Activated gamma-delta T cell treated with anti-CD3 and anti-CD28 coated beads, Interleukin-2, amount 50 U/mL, for 16 hours (primary cell): ENCODE measurements around the gene TNFSF13.

Experiments used
- DNase-seq: peaks from one replicate; pipeline ENCODE4 v3.0.0-alpha.2; 2020; ENCODE audit warnings: low read depth

The TNFSF13 gene, protein sequence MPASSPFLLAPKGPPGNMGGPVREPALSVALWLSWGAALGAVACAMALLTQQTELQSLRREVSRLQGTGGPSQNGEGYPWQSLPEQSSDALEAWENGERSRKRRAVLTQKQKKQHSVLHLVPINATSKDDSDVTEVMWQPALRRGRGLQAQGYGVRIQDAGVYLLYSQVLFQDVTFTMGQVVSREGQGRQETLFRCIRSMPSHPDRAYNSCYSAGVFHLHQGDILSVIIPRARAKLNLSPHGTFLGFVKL

DNA sequence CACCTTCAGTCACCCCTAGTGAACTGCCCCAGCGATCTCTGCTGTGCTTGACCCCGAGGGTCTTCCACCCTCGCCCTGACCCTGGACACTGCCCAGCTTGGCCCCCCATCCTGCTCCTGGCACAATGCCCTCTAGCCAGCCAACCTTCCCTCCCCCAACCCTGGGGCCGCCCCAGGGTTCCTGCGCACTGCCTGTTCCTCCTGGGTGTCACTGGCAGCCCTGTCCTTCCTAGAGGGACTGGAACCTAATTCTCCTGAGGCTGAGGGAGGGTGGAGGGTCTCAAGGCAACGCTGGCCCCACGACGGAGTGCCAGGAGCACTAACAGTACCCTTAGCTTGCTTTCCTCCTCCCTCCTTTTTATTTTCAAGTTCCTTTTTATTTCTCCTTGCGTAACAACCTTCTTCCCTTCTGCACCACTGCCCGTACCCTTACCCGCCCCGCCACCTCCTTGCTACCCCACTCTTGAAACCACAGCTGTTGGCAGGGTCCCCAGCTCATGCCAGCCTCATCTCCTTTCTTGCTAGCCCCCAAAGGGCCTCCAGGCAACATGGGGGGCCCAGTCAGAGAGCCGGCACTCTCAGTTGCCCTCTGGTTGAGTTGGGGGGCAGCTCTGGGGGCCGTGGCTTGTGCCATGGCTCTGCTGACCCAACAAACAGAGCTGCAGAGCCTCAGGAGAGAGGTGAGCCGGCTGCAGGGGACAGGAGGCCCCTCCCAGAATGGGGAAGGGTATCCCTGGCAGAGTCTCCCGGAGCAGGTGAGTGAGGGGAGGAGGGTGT lies at the start of gene TNFSF13:
TNFSF13 (plus strand) TSS at position 207 of the 776 bp plus-strand sequence; CDS start at position 497, 290 bp downstream.
- DNase-seq: no peak

GRCh38 chr17:7508846-7509245 lies 49.7 kb upstream of the TNFSF13 start:
- no peak for DNase-seq

DNA sequence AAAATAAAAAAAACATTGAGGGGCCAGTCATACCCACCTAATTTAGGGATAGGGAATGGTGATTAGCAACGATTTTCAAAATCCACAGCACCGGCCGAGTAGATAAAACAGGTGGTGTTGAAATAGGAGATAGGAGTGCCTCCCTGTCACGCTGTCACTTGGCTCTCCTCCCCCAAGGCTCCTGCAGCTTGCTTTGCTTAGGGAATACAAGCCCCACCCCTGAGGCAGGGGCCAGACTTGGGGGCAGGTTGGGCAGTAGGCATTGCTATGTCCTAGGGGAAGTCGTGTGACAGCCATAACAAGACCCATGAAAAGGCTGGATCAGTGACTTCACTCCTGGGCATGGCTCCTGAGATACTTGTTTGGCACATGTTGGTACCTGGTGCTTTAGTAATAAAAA lies 48.6 kb upstream of the TNFSF13 start:
- DNase-seq: no peak

DNA sequence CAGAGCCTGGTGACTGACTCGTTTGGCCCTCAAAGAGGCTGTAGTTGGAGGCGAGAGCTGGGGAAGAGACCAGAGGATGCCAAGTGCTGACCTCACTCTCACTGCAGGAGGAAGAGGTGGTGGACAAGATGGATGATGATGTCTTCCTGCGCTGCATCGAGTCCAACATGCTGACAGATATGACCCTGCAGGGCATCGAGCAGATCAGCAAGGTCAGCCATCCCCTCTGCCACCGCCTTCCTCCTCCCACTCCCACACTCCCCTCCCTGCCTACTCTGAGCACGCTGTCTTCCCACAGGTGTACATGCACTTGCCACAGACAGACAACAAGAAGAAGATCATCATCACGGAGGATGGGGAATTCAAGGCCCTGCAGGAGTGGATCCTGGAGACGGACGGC lies 47.4 kb upstream of the TNFSF13 start:
- no peak for DNase-seq

DNA sequence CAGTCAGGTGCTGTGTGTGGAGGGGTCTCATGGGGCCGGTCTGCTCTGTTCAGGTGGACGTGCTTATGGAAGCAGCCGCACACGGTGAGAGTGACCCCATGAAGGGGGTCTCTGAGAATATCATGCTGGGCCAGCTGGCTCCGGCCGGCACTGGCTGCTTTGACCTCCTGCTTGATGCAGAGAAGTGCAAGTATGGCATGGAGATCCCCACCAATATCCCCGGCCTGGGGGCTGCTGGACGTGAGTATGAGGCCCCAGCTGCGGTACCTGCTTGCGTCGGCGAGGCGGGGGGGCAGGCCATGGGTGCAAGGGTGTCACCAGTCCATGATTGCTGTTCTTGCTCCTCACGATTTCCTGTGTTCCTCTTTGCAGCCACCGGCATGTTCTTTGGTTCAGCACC lies 46.4 kb upstream of the TNFSF13 start:
- no peak for DNase-seq

DNA sequence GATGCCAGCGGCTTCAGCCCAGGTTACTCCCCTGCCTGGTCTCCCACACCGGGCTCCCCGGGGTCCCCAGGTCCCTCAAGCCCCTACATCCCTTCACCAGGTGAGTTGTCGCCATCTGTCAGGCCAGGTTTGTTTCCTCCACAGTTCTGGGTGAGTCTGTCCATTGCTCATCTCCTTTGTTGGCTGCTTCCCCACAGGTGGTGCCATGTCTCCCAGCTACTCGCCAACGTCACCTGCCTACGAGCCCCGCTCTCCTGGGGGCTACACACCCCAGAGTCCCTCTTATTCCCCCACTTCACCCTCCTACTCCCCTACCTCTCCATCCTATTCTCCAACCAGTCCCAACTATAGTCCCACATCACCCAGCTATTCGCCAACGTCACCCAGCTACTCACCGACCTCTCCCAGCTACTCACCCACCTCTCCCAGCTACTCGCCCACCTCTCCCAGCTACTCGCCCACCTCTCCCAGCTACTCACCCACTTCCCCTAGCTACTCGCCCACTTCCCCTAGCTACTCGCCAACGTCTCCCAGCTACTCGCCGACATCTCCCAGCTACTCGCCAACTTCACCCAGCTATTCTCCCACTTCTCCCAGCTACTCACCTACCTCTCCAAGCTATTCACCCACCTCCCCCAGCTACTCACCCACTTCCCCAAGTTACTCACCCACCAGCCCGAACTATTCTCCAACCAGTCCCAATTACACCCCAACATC lies 45.6 kb upstream of the TNFSF13 start:
- DNase-seq: no peak

GRCh38 chr17:7513850-7514419 lies 44.6 kb upstream of the TNFSF13 start:
- DNase-seq: no peak

- no peak for DNase-seq
These were observed 42.5 kb upstream of the TNFSF13 start for GRCh38 chr17:7515911-7516610.

GRCh38 chr17:7523033-7523432 lies 35.5 kb upstream of the TNFSF13 start:
- no peak for DNase-seq

DNA sequence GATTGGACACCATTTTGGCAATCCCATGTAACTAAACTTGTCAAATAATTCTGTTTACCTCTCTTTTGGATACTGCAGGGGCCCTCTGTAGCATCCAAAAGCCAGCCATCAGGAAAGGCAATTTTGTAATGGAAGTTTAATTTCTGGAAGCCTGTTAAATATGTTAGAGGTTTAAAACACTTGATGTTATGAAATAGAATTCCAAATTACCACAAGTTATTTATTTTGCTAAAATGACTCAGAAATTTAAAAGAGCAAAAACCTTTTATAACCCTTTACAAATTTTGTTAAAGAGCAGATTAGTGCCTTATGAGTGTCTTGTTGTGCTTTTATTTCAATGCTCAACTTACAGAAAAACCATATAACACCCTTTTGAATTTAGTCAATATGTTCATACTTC lies 29.7 kb upstream of the TNFSF13 start:
- no peak for DNase-seq

GRCh38 chr17:7530023-7530900 lies 28.3 kb upstream of the TNFSF13 start:
- DNase-seq: no peak

DNA sequence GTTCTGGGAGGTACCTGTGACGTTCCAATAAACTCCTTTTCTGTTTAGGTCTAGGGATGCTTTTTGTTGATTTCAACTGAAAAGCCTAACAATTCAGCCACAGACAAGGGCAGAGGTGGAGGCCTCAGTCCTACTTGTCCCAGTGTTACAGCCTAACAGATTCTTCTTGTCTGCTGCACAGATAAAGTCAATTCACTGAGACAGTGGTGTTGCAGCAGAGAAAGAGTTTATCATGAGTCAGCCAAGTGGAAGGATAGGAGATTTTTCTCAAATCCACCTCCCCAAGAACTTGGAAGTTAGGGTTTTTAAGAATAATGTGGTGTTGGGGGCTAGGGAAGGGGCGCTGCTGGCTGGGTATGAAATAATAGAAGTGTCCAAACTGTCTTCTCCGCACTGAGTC lies 20.5 kb upstream of the TNFSF13 start:
- DNase-seq: no peak

DNA sequence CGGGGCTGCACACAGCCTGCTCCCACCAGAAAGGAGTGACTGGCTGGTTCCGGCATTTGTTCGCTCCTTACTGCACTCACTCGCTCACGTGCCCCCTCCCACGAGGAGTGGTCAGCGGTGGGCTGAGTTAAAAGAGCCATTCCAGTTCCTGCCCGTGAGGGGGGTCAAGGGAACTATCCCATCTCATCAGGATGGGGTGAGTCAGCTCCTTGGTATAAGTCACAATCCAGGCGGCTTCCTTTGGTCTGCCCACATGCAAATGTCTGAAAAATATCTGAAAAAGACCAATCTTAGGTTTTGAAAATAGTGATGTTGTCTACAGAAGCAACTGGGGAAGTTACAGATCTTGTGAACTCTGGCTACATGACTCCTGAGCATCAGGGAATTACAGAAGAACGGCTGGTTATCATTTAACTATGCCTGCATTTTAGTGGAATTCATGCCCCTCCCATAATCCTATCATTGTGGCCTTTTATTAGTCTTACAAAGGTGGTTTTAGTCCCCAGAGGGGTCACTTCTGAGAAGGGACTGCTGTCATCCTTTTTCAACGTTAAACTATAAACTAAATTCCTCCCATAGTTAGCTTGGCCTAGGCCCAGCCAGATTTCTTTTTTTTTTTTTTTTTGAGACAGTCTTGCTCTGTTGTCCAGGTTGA lies 19.5 kb upstream of the TNFSF13 start:
- DNase-seq: no peak

GRCh38 chr17:7541074-7541621 lies 17.4 kb upstream of the TNFSF13 start:
- no peak for DNase-seq

DNA sequence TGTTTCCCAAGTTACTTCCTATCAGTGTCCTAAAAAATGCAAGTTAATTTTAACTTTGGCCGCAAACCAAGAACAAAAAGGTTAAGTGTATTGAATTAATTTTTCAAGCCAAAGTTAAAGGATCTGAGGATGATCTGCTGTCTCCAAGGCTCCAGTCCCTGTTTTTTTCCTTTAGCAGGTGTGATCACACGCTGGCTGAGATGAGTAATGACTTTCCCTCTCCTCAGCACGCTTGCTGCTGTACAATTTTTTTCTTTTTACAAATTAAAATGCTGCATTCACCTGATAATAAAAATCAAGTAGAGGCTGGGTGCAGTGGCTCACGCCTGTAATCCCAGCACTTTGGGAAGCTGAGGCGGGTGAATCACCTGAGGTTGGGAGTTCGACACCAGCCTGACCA lies 13.6 kb upstream of the TNFSF13 start:
- DNase-seq: no peak

GRCh38 chr17:7548585-7549400 lies 9.8 kb upstream of the TNFSF13 start, which contains the start of gene TNFSF12:
Gene TNFSF12, plus strand, starts transcription at chr17:7549058. Its CDS starts 96 bp downstream, at chr17:7549154.
- DNase-seq: peak; percentile 41

GRCh38 chr17:7549401-7550055 lies 9.0 kb upstream of the TNFSF13 start:
- DNase-seq: no peak

DNA sequence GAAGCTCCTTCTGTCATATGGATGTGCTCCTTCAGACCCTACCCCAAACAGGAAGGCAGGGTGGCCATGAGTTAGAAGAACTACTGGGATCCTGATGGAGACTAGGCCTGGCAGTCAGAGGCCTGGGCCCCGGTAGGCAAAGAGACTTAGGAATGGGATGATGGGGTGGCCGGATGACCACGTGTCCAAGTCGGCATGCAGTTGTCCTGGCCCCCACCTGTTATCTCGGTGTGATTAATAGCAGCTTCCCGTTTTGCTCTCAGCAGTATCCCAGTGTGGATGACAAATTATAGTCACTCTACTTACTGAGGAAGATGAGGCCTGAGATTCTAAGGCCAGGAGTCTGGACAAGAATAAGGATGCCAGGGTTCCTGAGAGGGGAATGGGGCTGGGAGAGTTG lies 8.2 kb upstream of the TNFSF13 start:
- no peak for DNase-seq

DNA sequence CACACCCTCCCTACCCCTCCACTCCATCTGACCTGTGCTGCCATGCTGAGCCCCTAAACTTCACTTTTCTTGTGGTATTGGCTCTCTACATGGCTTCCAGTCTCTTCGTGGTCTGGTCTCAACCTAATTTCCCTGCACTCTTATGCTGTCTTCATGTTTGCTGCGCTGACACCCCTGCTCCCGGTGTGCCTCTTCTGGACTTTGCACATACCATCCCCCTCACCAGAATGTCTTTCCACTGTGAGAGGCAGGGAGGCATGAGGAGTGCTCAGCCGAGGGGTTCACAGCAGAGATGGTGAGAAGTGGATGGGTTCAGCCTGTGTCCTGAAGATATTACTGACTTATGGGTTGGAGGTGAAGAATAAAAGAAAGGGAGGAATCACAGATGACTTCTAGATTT lies 7.2 kb upstream of the TNFSF13 start:
- DNase-seq: no peak
